Measurements from ENCODE around the gene SLCO4A1. TPM values are rescaled to one million over a fixed set of nuclear protein-coding genes. Genes with fewer than 3 reads are reported as not detected.

Gene SLCO4A1
- total RNA-seq, 1 donor from 2014 or later = 63.3 TPM

DNA sequence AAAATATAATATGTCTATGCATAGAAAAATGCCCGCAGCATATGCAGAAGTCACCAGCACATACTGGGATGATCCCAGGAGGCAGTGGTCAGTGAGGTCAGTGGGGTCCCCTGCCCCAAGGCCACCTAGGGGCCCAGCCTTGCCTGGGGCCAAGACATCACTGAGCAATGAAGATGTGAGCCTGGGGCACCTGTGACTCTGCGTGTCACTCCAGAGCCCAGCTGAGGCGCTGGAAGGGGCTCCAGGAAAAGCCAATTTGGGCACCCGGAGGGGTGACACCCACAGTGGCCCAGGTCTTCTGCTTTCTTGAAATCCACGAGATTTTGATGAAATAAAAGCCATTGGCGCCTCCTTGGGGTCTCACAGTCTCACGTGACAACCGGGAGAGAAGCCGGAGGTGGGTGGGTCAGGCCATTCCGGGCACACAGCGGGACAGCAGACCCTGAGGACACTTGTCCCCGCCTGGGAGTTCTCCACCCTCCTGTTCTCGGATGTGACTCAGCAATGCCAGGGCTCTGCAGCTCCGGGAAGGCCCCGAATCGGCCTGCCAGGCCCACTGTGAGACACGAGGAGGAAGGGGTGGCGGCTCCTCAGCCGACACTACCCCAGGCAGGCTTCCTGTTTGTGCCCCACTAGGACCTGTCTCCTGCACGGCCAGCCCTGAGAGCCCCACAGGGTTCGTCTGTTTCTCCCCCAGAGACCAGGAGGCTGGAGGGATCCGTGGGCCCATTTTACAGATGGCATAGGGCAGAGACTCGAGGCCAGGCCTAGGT lies 24.4 kb upstream of the SLCO4A1 start:
- DNase-seq (peak; percentile 79), ATAC-seq (peak; percentile 78)
- Histone ChIP-seq H3K4me3 (no peak overlapping the region), H3K27me3 (no peaks in the 10 kb centered on the region), H3K4me1 (peaks cover 37% of the 10 kb centered on the region), H3K9me3 (no peaks in the 10 kb centered on the region), H3K36me3 (no peaks in the 10 kb centered on the region), H3K27ac (peak overlapping the region; percentile 83)
- TF ChIP-seq, protein P1, sequence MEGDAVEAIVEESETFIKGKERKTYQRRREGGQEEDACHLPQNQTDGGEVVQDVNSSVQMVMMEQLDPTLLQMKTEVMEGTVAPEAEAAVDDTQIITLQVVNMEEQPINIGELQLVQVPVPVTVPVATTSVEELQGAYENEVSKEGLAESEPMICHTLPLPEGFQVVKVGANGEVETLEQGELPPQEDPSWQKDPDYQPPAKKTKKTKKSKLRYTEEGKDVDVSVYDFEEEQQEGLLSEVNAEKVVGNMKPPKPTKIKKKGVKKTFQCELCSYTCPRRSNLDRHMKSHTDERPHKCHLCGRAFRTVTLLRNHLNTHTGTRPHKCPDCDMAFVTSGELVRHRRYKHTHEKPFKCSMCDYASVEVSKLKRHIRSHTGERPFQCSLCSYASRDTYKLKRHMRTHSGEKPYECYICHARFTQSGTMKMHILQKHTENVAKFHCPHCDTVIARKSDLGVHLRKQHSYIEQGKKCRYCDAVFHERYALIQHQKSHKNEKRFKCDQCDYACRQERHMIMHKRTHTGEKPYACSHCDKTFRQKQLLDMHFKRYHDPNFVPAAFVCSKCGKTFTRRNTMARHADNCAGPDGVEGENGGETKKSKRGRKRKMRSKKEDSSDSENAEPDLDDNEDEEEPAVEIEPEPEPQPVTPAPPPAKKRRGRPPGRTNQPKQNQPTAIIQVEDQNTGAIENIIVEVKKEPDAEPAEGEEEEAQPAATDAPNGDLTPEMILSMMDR (IDR thresholded peaks at IDR 0.05) = no peak
- intact Hi-C loops (cut with DNase I) = loop anchor here (5.0 kb wide), 1 partner anchor 116 kb away; no protein-coding TSS in a partner anchor

DNA sequence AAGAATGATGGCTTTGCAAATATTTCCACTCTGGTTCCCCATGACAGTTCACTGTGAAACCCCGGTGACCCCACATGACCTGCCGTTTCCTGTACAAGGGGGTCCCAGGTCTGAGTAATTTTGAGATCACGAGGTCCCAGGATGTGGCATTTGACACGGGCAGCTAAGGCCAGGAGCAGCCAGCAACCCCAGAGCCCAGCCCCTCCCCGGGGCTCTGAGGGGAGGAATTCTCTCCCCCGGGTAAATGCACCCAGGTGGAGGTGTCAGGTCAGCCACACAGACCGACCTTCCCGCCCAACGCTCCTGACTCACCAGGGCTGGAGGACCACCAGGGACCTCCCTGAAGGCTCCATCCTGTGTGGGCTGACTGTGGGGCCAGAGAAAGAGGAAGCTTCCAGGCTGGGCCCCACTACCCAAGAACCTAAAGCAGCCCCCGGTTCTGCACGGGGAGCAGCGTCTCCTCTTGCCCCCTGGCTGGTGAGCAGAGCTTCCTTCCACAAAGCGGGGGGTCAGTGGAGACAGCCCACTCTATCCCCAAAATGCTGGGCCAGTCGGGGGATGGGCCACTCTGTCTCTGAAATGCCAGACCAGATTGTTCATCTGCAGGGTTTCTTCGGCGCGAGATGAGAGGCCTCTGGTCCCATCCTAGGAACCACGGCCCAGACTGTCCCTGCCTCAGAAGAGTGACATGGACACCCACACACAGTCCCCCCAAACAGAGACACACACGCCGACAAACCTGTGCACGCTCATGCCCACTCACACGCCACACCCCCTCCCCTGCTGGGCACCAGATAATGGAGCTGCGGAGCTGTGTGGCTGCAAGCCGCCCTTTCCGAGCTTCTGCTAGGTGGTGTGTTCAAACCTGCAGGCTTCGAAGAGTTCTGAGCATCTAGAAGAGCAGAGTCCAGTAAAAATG lies 23.4 kb upstream of the SLCO4A1 start:
- no peak for ATAC-seq
- Histone ChIP-seq H3K4me3 (no peak overlapping the region), H3K27me3 (no peaks in the 10 kb centered on the region), H3K4me1 (peaks cover 46% of the 10 kb centered on the region), H3K9me3 (no peaks in the 10 kb centered on the region), H3K27ac (peak overlapping the region; percentile 83), H3K36me3 (no peaks in the 10 kb centered on the region)
- intact Hi-C loops (cut with DNase I) = loop anchor here (5.0 kb wide), 1 partner anchor 117 kb away; no protein-coding TSS in a partner anchor
- no peak for DNase-seq
- TF ChIP-seq, protein P1 (IDR thresholded peaks at IDR 0.05) = no peak

DNA sequence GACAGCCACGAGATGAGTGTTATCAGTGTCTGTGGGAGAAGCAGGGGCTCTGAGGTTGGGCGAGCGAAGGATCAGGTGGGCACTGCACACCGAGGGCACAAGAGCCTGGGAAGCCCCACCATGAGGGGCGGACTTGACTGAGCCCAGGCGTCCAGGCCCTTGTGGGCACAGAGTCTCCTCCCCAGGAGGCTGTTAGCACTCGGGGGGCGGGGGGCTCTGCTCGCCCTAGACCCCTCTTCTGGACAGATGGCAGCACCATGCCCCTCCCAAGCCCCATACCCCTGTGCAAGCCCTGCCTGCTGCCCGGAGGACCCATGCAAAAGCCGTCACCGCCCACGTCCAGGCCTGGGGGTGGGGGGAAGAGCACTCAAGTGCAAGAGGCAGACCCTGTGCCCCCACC lies 21.7 kb upstream of the SLCO4A1 start:
- Histone ChIP-seq H3K36me3 (no peaks in the 10 kb centered on the region), H3K9me3 (no peaks in the 10 kb centered on the region), H3K27me3 (no peaks in the 10 kb centered on the region), H3K27ac (no peak overlapping the region), H3K4me1 (peaks cover 60% of the 10 kb centered on the region), H3K4me3 (no peak overlapping the region)
- intact Hi-C loops (cut with DNase I) = no loop called here
- TF ChIP-seq, protein P1 (IDR thresholded peaks at IDR 0.05) = no peak
- DNase-seq (no peak), ATAC-seq (no peak)

DNA sequence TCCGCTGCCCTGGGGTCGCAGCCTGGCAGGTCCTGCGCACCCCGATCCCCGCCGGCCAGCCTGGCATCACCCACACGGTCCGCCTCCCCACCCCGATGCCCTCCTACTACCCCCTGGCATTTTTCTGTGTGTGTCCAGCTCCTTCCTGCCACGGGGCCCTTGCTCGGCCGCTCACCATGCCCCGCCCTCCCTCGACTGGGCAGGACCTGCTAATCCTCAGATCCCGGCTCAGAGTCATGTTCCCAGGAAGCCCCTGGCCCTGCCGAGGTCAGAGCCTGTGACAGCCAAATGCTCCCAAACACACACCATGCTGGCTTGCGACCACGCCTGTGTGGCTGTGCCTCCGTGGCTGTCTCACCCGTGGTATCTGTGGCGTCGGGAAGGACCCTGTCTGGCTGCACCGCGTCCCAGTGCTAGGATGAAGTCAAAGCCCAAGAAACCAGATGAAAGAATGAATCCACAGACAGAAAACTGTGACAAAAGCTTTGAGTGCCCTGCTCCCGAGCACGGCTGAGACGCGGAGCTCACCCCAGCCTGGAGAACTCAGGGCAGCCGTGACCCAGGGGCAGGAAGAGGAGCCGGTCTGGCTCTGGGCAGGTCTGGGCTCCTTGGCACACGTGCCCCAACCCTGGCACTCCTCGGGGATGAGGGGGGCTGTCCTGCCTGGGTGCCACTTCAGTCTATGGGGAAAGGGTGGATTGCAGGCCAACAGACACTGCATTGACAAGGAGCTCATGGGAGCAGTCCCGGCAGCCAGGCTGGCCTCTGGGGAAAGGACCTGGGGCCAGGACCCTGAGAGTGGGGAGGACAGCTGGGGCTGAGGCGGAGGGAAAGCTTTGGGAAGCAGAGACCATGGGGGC lies 20.8 kb upstream of the SLCO4A1 start:
- H3K4me1 ChIP-seq = peaks cover 58% of the 10 kb centered on the region
- H3K36me3 ChIP-seq = no peaks in the 10 kb centered on the region

More for the DNA sequence above, 20.8 kb upstream of the SLCO4A1 start:
- Histone ChIP-seq H3K4me3 (no peak overlapping the region), H3K27me3 (no peaks in the 10 kb centered on the region), H3K9me3 (no peaks in the 10 kb centered on the region), H3K27ac (peak overlapping the region; percentile 72)
- intact Hi-C loops (cut with DNase I) = no loop called here
- DNase-seq = no peak
- ATAC-seq = no peak
- TF ChIP-seq, protein P1 (IDR thresholded peaks at IDR 0.05) = no peak

Measured in upper lobe of right lung (tissue), 1 donor.